Tracheal epithelial cell (primary cell): ENCODE measurements around the gene MXRA7. TPM values are rescaled to one million over a fixed set of nuclear protein-coding genes. Genes with fewer than 3 reads are reported as not detected.

ENCODE experiments used
- total RNA-seq: library from RNA; depleted of rRNA; stranded (reverse); fragments of >200 nt; gene quantifications from 2 replicates; pipeline ENCODE4 v1.2.1, GENCODE V29; 2014

MXRA7 gene
- total RNA-seq, result 121 and 164 TPM in 2 replicates

GRCh38 chr17:76710863-76711611 lies at the start of gene MXRA7:
Gene MXRA7, minus strand, starts transcription at chr17:76710965. Its CDS starts 19 bp downstream, at chr17:76710946.

GRCh38 chr17:76737676-76738467 lies 27.1 kb upstream of the MXRA7 start, which contains the start of gene MFSD11:
Gene MFSD11, plus strand, starts transcription at chr17:76738119. Its CDS starts 234 bp downstream, at chr17:76738353.

GRCh38 chr17:76737082-76737675 lies 26.4 kb upstream of the MXRA7 start, which contains the start of gene SRSF2:
Gene SRSF2, minus strand, starts transcription at chr17:76737331. Its CDS starts 171 bp downstream, at chr17:76737160.

GRCh38 chr17:76726776-76727718 lies 16.3 kb upstream of the MXRA7 start, which contains the start of gene METTL23:
Gene METTL23, plus strand, starts transcription at chr17:76726839. Its CDS starts 2,872 bp downstream, at chr17:76729711.

GRCh38 chr17:76726231-76726775 lies 15.5 kb upstream of the MXRA7 start, which contains the start of gene JMJD6:
Gene JMJD6, minus strand, starts transcription at chr17:76726606. Its CDS starts 131 bp downstream, at chr17:76726475.

GRCh38 chr17:76643553-76644148 lies 67.1 kb downstream of the MXRA7 start, which contains the start of gene ST6GALNAC1:
Gene ST6GALNAC1, minus strand, starts transcription at chr17:76643757. Its CDS starts 119 bp downstream, at chr17:76643638.

Other genes starting within 250 kb of the MXRA7 start
- not detected in 2 replicates for gene AANAT, start 243.4 kb downstream of the MXRA7 start, total RNA-seq
- 21.1 and 49.9 TPM in 2 replicates for gene RHBDF2, start 209.5 kb downstream of the MXRA7 start, total RNA-seq
- 1.5 and 21.0 TPM in 2 replicates for gene CYGB, start 173.3 kb downstream of the MXRA7 start, total RNA-seq
- gene PRCD, start 170.9 kb downstream of the MXRA7 start, total RNA-seq, result 0.21 and 3.1 TPM in 2 replicates
- gene ST6GALNAC2, start 125.1 kb downstream of the MXRA7 start, total RNA-seq, result 123 and 124 TPM in 2 replicates
- 0.96 and 4.5 TPM in 2 replicates for gene ST6GALNAC1, start 67.2 kb downstream of the MXRA7 start, total RNA-seq
- gene JMJD6, start 15.6 kb upstream of the MXRA7 start, total RNA-seq, result 13.0 and 28.7 TPM in 2 replicates
- gene METTL23, start 15.9 kb upstream of the MXRA7 start, total RNA-seq, result 22.2 and 37.3 TPM in 2 replicates
- 109 and 138 TPM in 2 replicates for gene SRSF2, start 26.4 kb upstream of the MXRA7 start, total RNA-seq
- 17.1 and 37.9 TPM in 2 replicates for gene MFSD11, start 27.2 kb upstream of the MXRA7 start, total RNA-seq
- gene MGAT5B, start 157.4 kb upstream of the MXRA7 start, total RNA-seq, result not detected in 2 replicates